Caco-2 (cell line): ENCODE data around the gene PRSS22. TPM values are rescaled to one million over a fixed set of nuclear protein-coding genes. Genes with fewer than 3 reads are reported as not detected.

Experiments used
- BruUV-seq: library from RNA; stranded (reverse); fragments of 400-500 nt; replicated peaks from 2 replicates; lab custom pipeline; 2021; lab: Mats Ljungman, UMichigan
- CTCF ChIA-PET: fragments of 300-600 bp; sonication (Branson Sonifier 250); formaldehyde crosslinking; loops from one replicate; lab custom pipeline; 2022; ENCODE audit warnings: antibody characterized with exemption; lab: Charles Lee
- POLR2A ChIA-PET: fragments of 300-600 bp; sonication (Branson Sonifier 250); formaldehyde crosslinking; loops from one replicate; lab custom pipeline; 2022; ENCODE audit warnings: antibody characterized with exemption; lab: Charles Lee
- DNase-seq, 2 experiments: peaks; one replicate each; pipeline versions ENCODE4 v3.0.0 to v3.0.0-alpha.2; 2020 to 2022
- H3K27me3 ChIP-seq: replicated peaks from 2 replicates; pipeline ENCODE4 v1.6.0; 2011; ENCODE audit warnings: low read length; ENCODE audit not compliant: control insufficient read depth, insufficient read depth
- H3K36me3 ChIP-seq: 2 replicates; pipeline ENCODE4 v1.5.1; 2011; ENCODE audit warnings: low read length; ENCODE audit not compliant: control insufficient read depth, insufficient read depth
- H3K4me1 ChIP-seq: fragments of 250-450 bp; sonication (Bioruptor Pico); 2 replicates; pipeline ENCODE4 v1.5.1; 2020; ENCODE audit warnings: mild to moderate bottlenecking
- H3K4me3 ChIP-seq: 2 replicates; pipeline ENCODE4 v1.5.1; 2011; ENCODE audit warnings: low read depth, mild to moderate bottlenecking, control low read depth, low read length
- H3K9me3 ChIP-seq: fragments of 250-450 bp; sonication (Bioruptor Pico); 2 replicates; pipeline ENCODE4 v1.5.1; 2020; ENCODE audit warnings: mild to moderate bottlenecking, moderate library complexity
- H3K27ac Mint-ChIP-seq: one replicate; pipeline ENCODE4 v1.8.0; 2022; ENCODE audit warnings: mixed read lengths; ENCODE audit not compliant: unreplicated experiment
- H3K27me3 Mint-ChIP-seq: one replicate; pipeline ENCODE4 v1.8.0; 2022; ENCODE audit warnings: mixed read lengths; ENCODE audit not compliant: insufficient read depth, unreplicated experiment
- H3K36me3 Mint-ChIP-seq: one replicate; pipeline ENCODE4 v1.8.0; 2022; ENCODE audit warnings: mild to moderate bottlenecking, mixed read lengths; ENCODE audit not compliant: insufficient read depth, unreplicated experiment
- H3K4me1 Mint-ChIP-seq: one replicate; pipeline ENCODE4 v1.8.0; 2022; ENCODE audit warnings: low read depth, mixed read lengths; ENCODE audit not compliant: unreplicated experiment
- H3K4me3 Mint-ChIP-seq: one replicate; pipeline ENCODE4 v1.8.0; 2022; ENCODE audit warnings: mild to moderate bottlenecking, moderate library complexity, mixed read lengths; ENCODE audit not compliant: unreplicated experiment
- H3K9me3 Mint-ChIP-seq: one replicate; pipeline ENCODE4 v1.8.0; 2022; ENCODE audit warnings: mixed read lengths; ENCODE audit not compliant: unreplicated experiment
- CTCF ChIP-seq, 2 experiments: fragments of 200-600 bp in 1 of 2; IDR thresholded peaks; 1 replicate in 1 of 2; 2 replicates in 1 of 2; pipeline versions ENCODE4 v1.5.1 to v1.8.0; 2011 to 2022; ENCODE audit warnings: antibody characterized with exemption in 1 of 2, control low read depth in 1 of 2, inconsistent platforms in 1 of 2, low read depth in 1 of 2, low read length in 1 of 2, mild to moderate bottlenecking in 1 of 2, moderate library complexity in 1 of 2; ENCODE audit not compliant: insufficient read depth in 1 of 2, severe bottlenecking in 1 of 2, unreplicated experiment in 1 of 2
- intact Hi-C: fragments of 100-400 bp; cut with micrococcal nuclease; formaldehyde crosslinking; loops from one replicate; pipeline ENCODE4 v1.10.0; 2022; ENCODE audit not compliant: unreplicated experiment
- total RNA-seq: library from RNA; stranded (reverse); gene quantifications from 2 replicates; pipeline ENCODE4 v1.2.3, GENCODE V29; 2022

The PRSS22 gene
- total RNA-seq, 1 experiment from 2014 or later, result 131 TPM

- no peak for DNase-seq
- intact Hi-C loops, result no loop called here
- H3K4me3 Mint-ChIP-seq, result no peak overlapping the region
- Histone ChIP-seq H3K4me1 (no peaks in the 10 kb centered on the region), H3K9me3 (no peaks in the 10 kb centered on the region), H3K27me3 (no peaks in the 10 kb centered on the region), H3K36me3 (no peaks in the 10 kb centered on the region), H3K4me3 (no peak overlapping the region)
- H3K9me3 Mint-ChIP-seq, result no peaks in the 10 kb centered on the region
- no peaks in the 10 kb centered on the region for H3K36me3 Mint-ChIP-seq
- peaks cover 4% of the 10 kb centered on the region for H3K4me1 Mint-ChIP-seq
- BruUV-seq, result no TSS peak
- CTCF ChIA-PET, result no interaction called here
- H3K27me3 Mint-ChIP-seq, result no peaks in the 10 kb centered on the region
- TF ChIP-seq CTCF (IDR thresholded peaks at IDR 0.05; ENCODE audit: insufficient read depth in 1 of 2, low read depth in 1 of 2, low read length in 1 of 2, severe bottlenecking in 1 of 2, unreplicated experiment in 1 of 2), result no peak
- POLR2A ChIA-PET, result no interaction called here
- no peak overlapping the region for H3K27ac Mint-ChIP-seq
These were observed 32.8 kb downstream of the PRSS22 start for GRCh38 chr16:2825049-2825742.

GRCh38 chr16:2824626-2825025 is 33.3 kb downstream of the PRSS22 start:
- no peaks in the 10 kb centered on the region for H3K27me3 ChIP-seq
- no peak for TF ChIP-seq CTCF (IDR thresholded peaks at IDR 0.05; ENCODE audit: insufficient read depth in 1 of 2, low read depth in 1 of 2, low read length in 1 of 2, severe bottlenecking in 1 of 2, unreplicated experiment in 1 of 2)
- intact Hi-C loops, result no loop called here
- ChIA-PET CTCF (no interaction called here), POLR2A (no interaction called here)
- no TSS peak for BruUV-seq
- H3K4me1 Mint-ChIP-seq, result peaks cover 4% of the 10 kb centered on the region
- no peak for DNase-seq
- no peak overlapping the region for H3K4me3 Mint-ChIP-seq
- H3K27ac Mint-ChIP-seq, result no peak overlapping the region
- H3K4me3 ChIP-seq, result no peak overlapping the region
- no peaks in the 10 kb centered on the region for H3K36me3 Mint-ChIP-seq
- no peaks in the 10 kb centered on the region for H3K9me3 Mint-ChIP-seq
- H3K27me3 Mint-ChIP-seq, result no peaks in the 10 kb centered on the region
- no peaks in the 10 kb centered on the region for H3K9me3 ChIP-seq
- H3K4me1 ChIP-seq, result no peaks in the 10 kb centered on the region
- no peaks in the 10 kb centered on the region for H3K36me3 ChIP-seq

- Histone ChIP-seq H3K4me1 (no peaks in the 10 kb centered on the region), H3K4me3 (no peak overlapping the region), H3K27me3 (no peaks in the 10 kb centered on the region), H3K36me3 (no peaks in the 10 kb centered on the region), H3K9me3 (no peaks in the 10 kb centered on the region)
- Mint-ChIP-seq H3K9me3 (no peaks in the 10 kb centered on the region), H3K27ac (no peak overlapping the region), H3K36me3 (no peaks in the 10 kb centered on the region), H3K27me3 (no peaks in the 10 kb centered on the region), H3K4me1 (peaks cover 4% of the 10 kb centered on the region), H3K4me3 (no peak overlapping the region)
- BruUV-seq, result no TSS peak
- no peak for TF ChIP-seq CTCF (IDR thresholded peaks at IDR 0.05; ENCODE audit: insufficient read depth in 1 of 2, low read depth in 1 of 2, low read length in 1 of 2, severe bottlenecking in 1 of 2, unreplicated experiment in 1 of 2)
- ChIA-PET CTCF (interaction anchor here (0.5 kb wide), 1 partner anchor 393 kb away, joined by 3 read pairs; the partner anchor contains the start of gene CCNF), POLR2A (no interaction called here)
- no peak for DNase-seq
- intact Hi-C loops, result loop anchor here (2.0 kb wide), 1 partner anchor 40 kb away; no protein-coding TSS in a partner anchor
These were observed 35.5 kb downstream of the PRSS22 start for GRCh38 chr16:2822496-2822895.
